ENCODE results near the gene UNC13C. TPM values are rescaled to one million over a fixed set of nuclear protein-coding genes. Genes with fewer than 3 reads are reported as not detected.

Gene UNC13C
- polyA plus RNA-seq, 1 of the 3 experiments (the other 2 are of a cell fraction): not detected

GRCh38 chr15:54618120-54618519 is 639.9 kb downstream of the UNC13C start (continued):
- TF ChIP-seq NRF1 (IDR thresholded peaks at IDR 0.05; ENCODE audit: low read depth, low read length) (no peak), NFIC (IDR thresholded peaks at IDR 0.05; ENCODE audit: borderline replicate concordance) (no peak), CHD2 (IDR thresholded peaks at IDR 0.05; ENCODE audit: low read length, partially characterized antibody) (no peak), GABPA (IDR thresholded peaks at IDR 0.05; ENCODE audit: low read depth) (no peak), RAD21 (IDR thresholded peaks at IDR 0.05; ENCODE audit: low read length) (no peak), SMC3 (IDR thresholded peaks at IDR 0.05; ENCODE audit: low read depth, low read length) (no peak), GATA2 (CRISPR knock-in tag; IDR thresholded peaks at IDR 0.05) (no peak)

- 3% methylated on average over 3 of the region's 3 CpGs for WGBS (ENCODE audit: low lambda C conversion rate)
- Histone ChIP-seq H3K79me2 (ENCODE audit: insufficient read depth) (no peaks in the 10 kb centered on the region), H3K27ac (ENCODE audit: low read depth in 2 of 2, low read length in 1 of 2) (no peak overlapping the region), H3K36me3 (replicated peaks in 1 of 2; ENCODE audit: control insufficient read depth in 1 of 2, insufficient read depth in 2 of 2, low read length in 1 of 2) (no peaks in the 10 kb centered on the region), H3F3A (replicated peaks; ENCODE audit: insufficient read depth) (no peaks in the 10 kb centered on the region), H3K4me1 (ENCODE audit: control insufficient read depth in 1 of 2, insufficient read depth in 2 of 2, low read depth in 1 of 2, low read length in 1 of 2) (no peaks in the 10 kb centered on the region), H3K4me2 (no peak overlapping the region), H3K9me3 (no peaks in the 10 kb centered on the region), H4K20me1 (ENCODE audit: insufficient read depth) (no peaks in the 10 kb centered on the region), H3K4me3 (ENCODE audit: low read depth in 2 of 2, low read length in 1 of 2) (no peak overlapping the region), H3K9ac (no peak overlapping the region), H2AFZ (ENCODE audit: low read depth) (no peak overlapping the region), H3K9me2 (no peaks in the 10 kb centered on the region; the same call in 1 of the 2 replicates), H3K27me3 (ENCODE audit: insufficient read depth) (no peaks in the 10 kb centered on the region)
- ChIA-PET POLR2A (no interaction called here), CTCF (interaction anchor here (0.8 kb wide), 1 partner anchor 18 kb away, joined by 3 read pairs; no protein-coding TSS in a partner anchor)
- no peak for DNase-seq
- no peak for TF ChIP-seq JUND (IDR thresholded peaks at IDR 0.05)
- no peak for TF ChIP-seq GATA2 (CRISPR knock-in tag; IDR thresholded peaks at IDR 0.05)
- TF ChIP-seq ELF1 (IDR thresholded peaks at IDR 0.05): no peak
- no peak for TF ChIP-seq CHD2 (IDR thresholded peaks at IDR 0.05; ENCODE audit: low read length, partially characterized antibody)
- no peak for TF ChIP-seq USF2 (IDR thresholded peaks at IDR 0.05; ENCODE audit: borderline replicate concordance, low read depth, low read length)
- no peak for TF ChIP-seq PBX3 (IDR thresholded peaks at IDR 0.05)
- no peak for TF ChIP-seq POLR2AphosphoS5 (IDR thresholded peaks at IDR 0.05; ENCODE audit: low read depth, low read length)
Measured at GRCh38 chr15:54619180-54619579, 640.9 kb downstream of the UNC13C start.

- H3K36me3 ChIP-seq (replicated peaks in 1 of 2; ENCODE audit: control insufficient read depth in 1 of 2, insufficient read depth in 2 of 2, low read length in 1 of 2): no peaks in the 10 kb centered on the region
- no peak overlapping the region for H3K4me3 ChIP-seq (ENCODE audit: low read depth in 2 of 2, low read length in 1 of 2)
- ChIA-PET POLR2A (no interaction called here), CTCF (no interaction called here)
- no peaks in the 10 kb centered on the region for H4K20me1 ChIP-seq (ENCODE audit: insufficient read depth)
- no peaks in the 10 kb centered on the region for H3K27me3 ChIP-seq (ENCODE audit: insufficient read depth)
- H3K4me1 ChIP-seq (ENCODE audit: control insufficient read depth in 1 of 2, insufficient read depth in 2 of 2, low read depth in 1 of 2, low read length in 1 of 2): no peaks in the 10 kb centered on the region
- no peak for DNase-seq
- 1% methylated on average over 3 of the region's 3 CpGs for WGBS (ENCODE audit: low lambda C conversion rate)
- TF ChIP-seq ZBTB33 (IDR thresholded peaks at IDR 0.05; ENCODE audit: borderline replicate concordance, low read depth) (no peak), CTCF (IDR thresholded peaks at IDR 0.05) (no peak), POLR2AphosphoS5 (IDR thresholded peaks at IDR 0.05; ENCODE audit: low read depth, low read length) (no peak), SIN3A (IDR thresholded peaks at IDR 0.05; ENCODE audit: borderline replicate concordance, low read depth, low read length) (no peak), RAD21 (IDR thresholded peaks at IDR 0.05; ENCODE audit: low read length) (no peak), MAX (IDR thresholded peaks at IDR 0.05; ENCODE audit: low read depth) (no peak)
- H3K9ac ChIP-seq: no peak overlapping the region
- no peaks in the 10 kb centered on the region for H3K79me2 ChIP-seq (ENCODE audit: insufficient read depth)
- no peak overlapping the region for H3K27ac ChIP-seq (ENCODE audit: low read depth in 2 of 2, low read length in 1 of 2)
- H2AFZ ChIP-seq (ENCODE audit: low read depth): no peak overlapping the region
- H3K9me2 ChIP-seq: no peaks in the 10 kb centered on the region; the same call in 1 of the 2 replicates
- H3K4me2 ChIP-seq: no peak overlapping the region
- no peaks in the 10 kb centered on the region for H3K9me3 ChIP-seq
- H3F3A ChIP-seq (replicated peaks; ENCODE audit: insufficient read depth): no peaks in the 10 kb centered on the region
Measured at GRCh38 chr15:54620916-54621315, 642.7 kb downstream of the UNC13C start.
